ENCODE measurements around the gene TCAIM. TPM values are rescaled to one million over a fixed set of nuclear protein-coding genes. Genes with fewer than 3 reads are reported as not detected.

Gene TCAIM
- total RNA-seq, 2 experiments from 2014 or later: 17.9 to 21.8 TPM

Other genes starting within 250 kb of the TCAIM start
- gene TOPAZ1, start 96.9 kb upstream of the TCAIM start, total RNA-seq: not detected
- 10 to 100 TPM; 25.6 to 26.7 TPM for gene ZNF445, start 138.9 kb downstream of the TCAIM start, total RNA-seq
- gene ZKSCAN7, start 216.4 kb downstream of the TCAIM start, total RNA-seq: 1 to 10 TPM; 2.4 to 2.9 TPM
- under 1 TPM; 0.55 to 0.83 TPM for gene ZNF660, start 246.2 kb downstream of the TCAIM start, total RNA-seq

Data from activated CD8-positive, alpha-beta T cell treated with anti-CD3 and anti-CD28 coated beads, Interleukin-2, amount 10 ng/mL, durations not matched to agents 7 days and 5 days (primary cell).